ENCODE results near the gene STYXL1.

Gene STYXL1

GRCh38 chr7:75951506-75951905 lies 96.3 kb downstream of the STYXL1 start:
- DNase-seq = no peak

DNA sequence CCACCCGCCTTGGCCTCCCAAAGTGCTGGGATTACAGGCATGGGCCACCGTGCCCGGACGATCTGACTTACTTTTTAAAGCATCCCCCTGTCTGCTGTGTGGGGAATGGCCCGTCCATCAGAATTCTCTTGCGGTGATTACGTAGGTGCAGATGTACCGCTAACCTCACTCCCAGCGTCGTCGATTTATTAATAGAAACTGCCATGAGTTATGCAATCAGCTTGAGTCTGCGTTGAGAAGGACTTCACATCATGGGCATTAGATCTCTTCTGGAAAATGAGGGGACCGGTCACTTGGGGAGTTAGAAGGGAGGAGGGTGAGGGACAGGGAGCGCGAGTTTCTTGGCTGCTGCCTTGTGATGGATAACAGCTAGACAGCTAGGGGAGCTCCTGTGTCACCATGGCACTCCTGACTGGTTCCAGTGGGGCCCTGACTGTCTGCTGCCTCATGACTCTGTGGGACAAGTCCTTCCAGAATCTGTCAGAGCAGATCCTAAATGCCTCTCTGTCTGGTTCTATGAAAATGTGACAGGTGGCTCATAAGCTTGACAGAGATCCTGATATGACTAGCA lies 97.6 kb downstream of the STYXL1 start:
- no peak for DNase-seq

- DNase-seq = no peak
These were observed 99.6 kb downstream of the STYXL1 start for GRCh38 chr7:75948179-75948578.

Measured in NCI-H1436 treated with DMSO at 0.1 percent for 48 hours (cell line).